Chondrocyte (in vitro differentiated cells): ENCODE data around the gene ACTR3. TPM values are rescaled to one million over a fixed set of nuclear protein-coding genes. Genes with fewer than 3 reads are reported as not detected.
"Not testable (repeated sequence)": the region's sequence is repeated elsewhere in the genome, so short reads cannot be mapped to it uniquely, and the experiment has no call there.

Experiments
- DNase-seq: peaks from one replicate; pipeline ENCODE4 v3.0.0; 2021; ENCODE audit warnings: mixed read lengths, low spot score
- H3K27ac Mint-ChIP-seq: one replicate; pipeline ENCODE4 v1.8.0; 2021; ENCODE audit warnings: mild to moderate bottlenecking, moderate library complexity, mixed read lengths; ENCODE audit not compliant: unreplicated experiment
- H3K27me3 Mint-ChIP-seq: 2 replicates; pipeline ENCODE4 v1.8.0; 2021; ENCODE audit warnings: low read depth, mixed read lengths
- H3K36me3 Mint-ChIP-seq: 2 replicates; pipeline ENCODE4 v1.8.0; 2021; ENCODE audit warnings: low read depth, mixed read lengths
- H3K4me1 Mint-ChIP-seq: 2 replicates; pipeline ENCODE4 v1.8.0; 2021; ENCODE audit warnings: low read depth, mild to moderate bottlenecking, mixed read lengths
- H3K4me3 Mint-ChIP-seq: one replicate; pipeline ENCODE4 v1.8.0; 2021; ENCODE audit warnings: mild to moderate bottlenecking, moderate library complexity, mixed read lengths; ENCODE audit not compliant: unreplicated experiment
- H3K9me3 Mint-ChIP-seq: 2 replicates; pipeline ENCODE4 v1.8.0; 2021; ENCODE audit warnings: low read depth, mixed read lengths
- long read RNA-seq: library from polyadenylated mRNA; stranded (forward); transcript quantifications from one replicate; pipeline ENCODE4 v2.0.0, GENCODE V29; 2021
- total RNA-seq: library from RNA; stranded (reverse); gene quantifications from 3 replicates; pipeline ENCODE4 v1.2.1, GENCODE V29; 2021
- TF ChIP-seq, protein P1 (sequence below): fragments of 200-600 bp; sonication (generic); IDR thresholded peaks from 2 replicates; pipeline ENCODE4 v1.5.0; 2021; ENCODE audit warnings: antibody characterized with exemption, mild to moderate bottlenecking, moderate library complexity

The ACTR3 gene
- total RNA-seq: 302 to 437 TPM (median 434 TPM) in 3 replicates
- long read RNA-seq, full-length matches to known transcripts: 692 of 729 reads
- long read RNA-seq, partial matches to known transcripts: 15 of 729 reads
- long read RNA-seq, other reads (novel, unspliced or antisense): 22 of 729 reads

DNA sequence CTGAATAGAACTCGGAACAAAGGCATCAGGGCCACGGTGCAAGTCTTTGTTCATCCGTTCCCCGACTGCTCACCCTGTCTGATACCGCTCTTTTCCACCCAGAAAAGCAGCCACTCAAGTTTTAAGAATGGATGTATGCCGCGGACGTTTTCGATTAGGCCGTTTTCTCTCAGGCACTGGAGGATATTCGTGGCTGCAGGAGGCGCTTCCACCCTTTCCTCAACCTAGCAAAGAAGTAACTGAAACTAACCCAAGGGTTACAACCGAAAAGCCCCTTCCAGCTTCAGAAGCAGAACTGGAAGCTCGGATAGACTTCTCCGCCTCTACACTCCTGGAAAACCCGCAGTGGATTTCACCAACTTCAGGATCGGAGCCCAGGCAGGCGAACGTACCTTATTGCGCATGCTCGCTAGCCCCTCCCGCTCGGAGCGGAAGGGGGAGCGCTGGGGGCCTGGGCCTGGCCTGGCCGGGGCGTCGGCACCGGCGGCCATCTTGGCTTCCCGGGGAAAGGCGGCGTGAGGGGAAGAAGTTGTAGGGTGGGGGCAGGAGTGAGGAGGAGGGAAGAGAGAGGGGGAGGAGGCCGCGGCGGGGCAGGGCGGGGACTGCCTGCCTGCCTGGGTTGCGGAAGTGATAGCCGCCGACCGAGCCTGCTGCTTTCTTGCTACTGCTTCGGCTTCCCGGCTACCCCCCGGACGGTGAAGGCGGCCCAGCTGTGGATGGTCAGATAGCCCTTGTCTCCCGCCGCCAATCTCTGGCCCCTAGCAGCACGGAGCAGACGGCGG, at the start of gene ACTR3:
TSS of gene ACTR3 (plus strand) at position 619 of the 782 bp plus-strand sequence. CDS start 191 bp downstream, outside the sequence.
- peak within 1 kb of the TSS; percentile 96 for H3K4me3 Mint-ChIP-seq
- TF ChIP-seq, protein P1, sequence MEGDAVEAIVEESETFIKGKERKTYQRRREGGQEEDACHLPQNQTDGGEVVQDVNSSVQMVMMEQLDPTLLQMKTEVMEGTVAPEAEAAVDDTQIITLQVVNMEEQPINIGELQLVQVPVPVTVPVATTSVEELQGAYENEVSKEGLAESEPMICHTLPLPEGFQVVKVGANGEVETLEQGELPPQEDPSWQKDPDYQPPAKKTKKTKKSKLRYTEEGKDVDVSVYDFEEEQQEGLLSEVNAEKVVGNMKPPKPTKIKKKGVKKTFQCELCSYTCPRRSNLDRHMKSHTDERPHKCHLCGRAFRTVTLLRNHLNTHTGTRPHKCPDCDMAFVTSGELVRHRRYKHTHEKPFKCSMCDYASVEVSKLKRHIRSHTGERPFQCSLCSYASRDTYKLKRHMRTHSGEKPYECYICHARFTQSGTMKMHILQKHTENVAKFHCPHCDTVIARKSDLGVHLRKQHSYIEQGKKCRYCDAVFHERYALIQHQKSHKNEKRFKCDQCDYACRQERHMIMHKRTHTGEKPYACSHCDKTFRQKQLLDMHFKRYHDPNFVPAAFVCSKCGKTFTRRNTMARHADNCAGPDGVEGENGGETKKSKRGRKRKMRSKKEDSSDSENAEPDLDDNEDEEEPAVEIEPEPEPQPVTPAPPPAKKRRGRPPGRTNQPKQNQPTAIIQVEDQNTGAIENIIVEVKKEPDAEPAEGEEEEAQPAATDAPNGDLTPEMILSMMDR: peak; percentile 38
- H3K27me3 Mint-ChIP-seq: no peaks in the 10 kb centered on the region
- H3K4me1 Mint-ChIP-seq: peaks cover 66% of the 10 kb centered on the region
- H3K27ac Mint-ChIP-seq: peak within 1 kb of the TSS; percentile 98
- peak; percentile 98 for DNase-seq
- no peaks in the 10 kb centered on the region for H3K9me3 Mint-ChIP-seq
- no peaks in the 10 kb centered on the region for H3K36me3 Mint-ChIP-seq

DNA sequence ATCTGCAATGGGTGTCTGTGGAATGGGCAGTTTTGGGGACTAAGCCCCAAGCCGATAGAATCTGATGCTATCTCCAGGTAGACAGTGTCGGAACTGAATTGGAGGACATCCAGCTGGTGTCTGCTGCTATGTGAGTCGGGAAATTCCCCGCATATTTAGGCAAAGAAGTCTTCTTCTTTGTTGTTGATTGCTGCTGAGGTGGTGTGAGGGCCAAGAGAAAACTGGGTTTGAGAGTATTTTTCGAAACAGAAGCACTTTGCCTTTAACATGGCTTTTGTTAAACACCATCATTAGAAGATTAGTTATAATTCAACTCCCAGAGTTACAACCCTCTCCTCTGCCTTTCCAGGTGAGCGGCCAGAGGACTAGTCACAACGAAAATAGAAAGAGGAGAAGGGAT, 49.4 kb upstream of the ACTR3 start:
- Mint-ChIP-seq H3K27me3 (no peaks in the 10 kb centered on the region), H3K27ac (no peak overlapping the region), H3K36me3 (no peaks in the 10 kb centered on the region), H3K4me3 (no peak overlapping the region), H3K9me3 (no peaks in the 10 kb centered on the region), H3K4me1 (no peaks in the 10 kb centered on the region)
- no peak for DNase-seq
- TF ChIP-seq, protein P1: no peak

DNA sequence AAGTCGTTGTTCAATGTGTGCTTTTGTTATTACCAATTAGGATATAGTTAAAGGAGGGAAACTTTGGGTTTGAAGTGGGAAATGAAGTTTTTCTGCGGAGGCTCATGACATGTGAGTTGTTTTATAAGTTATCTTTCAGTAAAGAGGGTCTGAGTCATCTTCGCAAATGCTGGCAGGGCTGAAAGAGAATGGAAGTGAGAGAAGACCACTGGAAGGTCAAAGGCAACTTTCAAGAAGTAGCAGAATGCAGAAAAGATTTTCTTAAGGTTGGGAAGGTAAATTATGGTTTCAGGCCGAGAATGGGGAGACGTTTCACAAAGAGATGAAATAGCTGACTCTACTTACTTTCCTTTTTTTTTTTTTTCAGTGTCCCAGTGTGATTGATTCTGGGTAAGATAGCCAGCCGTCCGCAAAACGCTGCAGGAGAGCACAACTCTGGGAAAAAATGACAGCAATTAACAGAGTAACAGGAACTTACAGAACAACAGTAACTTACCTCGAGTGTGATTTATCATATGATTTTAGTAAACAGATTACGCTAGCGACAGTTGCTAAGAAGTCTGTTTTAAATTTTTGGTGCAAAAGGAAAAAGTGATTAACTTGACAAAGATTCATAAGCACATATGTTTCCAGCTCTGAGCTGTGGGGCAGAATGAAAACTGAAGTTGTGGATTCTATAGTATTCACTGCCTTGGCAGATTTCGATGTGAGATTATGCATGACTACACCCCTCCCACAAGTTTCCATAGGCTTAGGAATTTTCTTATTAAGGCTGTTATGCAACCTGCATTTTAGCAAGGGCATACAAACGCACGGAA, 46.8 kb upstream of the ACTR3 start:
- DNase-seq: no peak
- H3K4me1 Mint-ChIP-seq: no peaks in the 10 kb centered on the region
- no peak overlapping the region for H3K27ac Mint-ChIP-seq
- peaks cover 4% of the 10 kb centered on the region for H3K9me3 Mint-ChIP-seq
- H3K4me3 Mint-ChIP-seq: no peak overlapping the region
- H3K36me3 Mint-ChIP-seq: peaks cover 5% of the 10 kb centered on the region
- TF ChIP-seq, protein P1: no peak
- peaks cover 3% of the 10 kb centered on the region for H3K27me3 Mint-ChIP-seq

DNA sequence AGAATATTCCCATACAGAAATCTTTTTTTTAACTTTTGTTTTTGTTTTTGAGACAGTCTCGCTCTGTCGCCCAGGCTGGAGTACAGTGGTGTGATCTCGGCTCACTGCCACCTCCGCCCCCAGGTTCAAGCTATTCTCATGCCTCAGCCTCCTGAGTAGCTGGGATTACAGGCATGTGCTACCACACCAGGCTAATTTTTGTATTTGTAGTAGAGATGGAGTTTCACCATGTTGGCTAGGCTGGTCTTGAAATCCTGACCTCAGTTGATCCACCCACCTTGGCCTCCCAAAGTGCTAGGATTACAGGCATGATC, 46.2 kb upstream of the ACTR3 start:
- DNase-seq, H3K27ac Mint-ChIP-seq, H3K4me3 Mint-ChIP-seq, H3K27me3 Mint-ChIP-seq, H3K36me3 Mint-ChIP-seq, H3K4me1 Mint-ChIP-seq, H3K9me3 Mint-ChIP-seq: not testable (repeated sequence)

DNA sequence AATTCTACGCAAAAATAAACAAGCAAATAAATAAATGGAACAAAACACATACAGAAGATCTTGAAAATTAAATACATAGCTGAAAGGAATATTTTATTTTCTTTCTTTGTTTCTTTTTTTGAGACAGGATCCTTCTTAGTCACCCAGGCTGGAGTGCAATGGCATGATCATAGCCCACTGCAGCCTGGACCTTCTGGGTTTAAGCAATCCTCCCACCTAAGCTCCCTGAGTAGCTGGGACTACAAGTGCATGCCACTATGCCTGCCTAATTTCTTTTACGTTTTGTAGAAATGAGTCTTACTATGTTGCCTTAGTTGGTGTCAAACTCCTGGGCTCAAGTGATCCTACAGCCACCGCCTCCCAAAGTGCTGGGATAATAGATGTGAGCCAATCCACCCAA, 44.6 kb upstream of the ACTR3 start:
- peaks cover 3% of the 10 kb centered on the region for H3K27me3 Mint-ChIP-seq
- H3K4me1 Mint-ChIP-seq: no peaks in the 10 kb centered on the region
- H3K27ac Mint-ChIP-seq: no peak overlapping the region
- no peak for DNase-seq
- peaks cover 4% of the 10 kb centered on the region for H3K9me3 Mint-ChIP-seq
- TF ChIP-seq, protein P1: no peak
- no peak overlapping the region for H3K4me3 Mint-ChIP-seq
- peaks cover 5% of the 10 kb centered on the region for H3K36me3 Mint-ChIP-seq

DNA sequence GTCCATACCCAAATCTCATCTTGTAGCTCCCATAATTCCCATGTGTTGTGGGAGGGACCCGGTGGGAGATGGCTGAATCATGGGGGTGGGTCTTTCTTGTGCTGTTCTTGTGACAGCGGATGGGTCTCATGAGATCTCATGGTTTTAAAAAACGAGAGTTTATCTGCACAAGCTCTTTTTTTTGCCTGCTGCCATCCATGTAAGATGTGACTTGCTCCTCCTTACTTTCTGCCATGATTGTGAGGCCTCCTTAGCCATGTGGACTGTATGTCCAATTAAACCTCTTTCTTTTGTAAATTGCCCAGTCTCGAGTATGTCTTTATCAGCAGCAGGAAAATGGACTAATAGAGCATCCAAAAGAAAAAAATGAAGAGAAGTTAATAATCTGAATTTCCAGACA, 44.1 kb upstream of the ACTR3 start:
- H3K4me1 Mint-ChIP-seq, H3K27ac Mint-ChIP-seq, H3K9me3 Mint-ChIP-seq, H3K27me3 Mint-ChIP-seq, DNase-seq, H3K36me3 Mint-ChIP-seq, H3K4me3 Mint-ChIP-seq: not testable (repeated sequence)
